ENCODE data around the gene ZNF470.
A peak's percentile ranks its signal among the peaks of the same experiment; 100 is the strongest.

The ZNF470 gene

GRCh38 chr19:56566904-56567273 is 379 bp upstream of the ZNF470 start:
- Histone ChIP-seq H3K27ac (ENCODE audit: insufficient read depth, low read length, poor library complexity, severe bottlenecking) (peak overlapping the region; percentile 59), H3K36me3 (ENCODE audit: control insufficient read depth, insufficient read depth, low read length) (peaks cover 17% of the 10 kb centered on the region), H3K27me3 (replicated peaks; ENCODE audit: control insufficient read depth, insufficient read depth, low read length, poor library complexity, severe bottlenecking) (no peaks in the 10 kb centered on the region), H3K4me3 (ENCODE audit: insufficient read depth, low read depth, low read length, poor library complexity, severe bottlenecking) (peak overlapping the region; percentile 97), H3K9me3 (ENCODE audit: control insufficient read depth, low read length) (peaks cover 39% of the 10 kb centered on the region), H3K4me1 (ENCODE audit: control insufficient read depth, insufficient read depth, low read length, poor library complexity, severe bottlenecking) (peaks cover 6% of the 10 kb centered on the region)
- DNase-seq = peak in 1 of 3 donors; percentile 0

DNA sequence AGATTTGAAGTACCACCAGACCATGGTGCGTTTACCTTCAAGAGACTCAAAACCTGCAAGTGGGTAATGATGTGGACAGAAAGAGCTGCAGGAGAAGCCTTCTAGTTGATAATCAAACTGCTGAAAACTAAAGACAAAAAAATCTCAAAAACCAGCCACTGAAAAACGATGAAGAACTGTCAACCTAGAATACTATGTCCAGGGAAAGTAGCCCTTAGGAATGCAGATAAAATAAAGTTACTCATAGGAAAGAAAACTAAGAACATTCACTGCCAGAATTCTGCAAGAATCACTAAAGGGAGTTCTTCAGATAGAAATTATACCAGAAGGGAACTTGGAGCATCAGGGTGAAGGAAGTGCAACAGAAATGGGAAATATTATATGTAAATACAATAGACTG is 5.3 kb downstream of the ZNF470 start:
- peaks cover 55% of the 10 kb centered on the region for H3K9me3 ChIP-seq (ENCODE audit: control insufficient read depth, low read length)
- H3K36me3 ChIP-seq (ENCODE audit: control insufficient read depth, insufficient read depth, low read length) = peaks cover 34% of the 10 kb centered on the region
- H3K27ac ChIP-seq (ENCODE audit: insufficient read depth, low read length, poor library complexity, severe bottlenecking) = no peak overlapping the region
- no peaks in the 10 kb centered on the region for H3K27me3 ChIP-seq (replicated peaks; ENCODE audit: control insufficient read depth, insufficient read depth, low read length, poor library complexity, severe bottlenecking)
- no peak for DNase-seq
- peaks cover 5% of the 10 kb centered on the region for H3K4me1 ChIP-seq (ENCODE audit: control insufficient read depth, insufficient read depth, low read length, poor library complexity, severe bottlenecking)
- H3K4me3 ChIP-seq (ENCODE audit: insufficient read depth, low read depth, low read length, poor library complexity, severe bottlenecking) = no peak overlapping the region

DNA sequence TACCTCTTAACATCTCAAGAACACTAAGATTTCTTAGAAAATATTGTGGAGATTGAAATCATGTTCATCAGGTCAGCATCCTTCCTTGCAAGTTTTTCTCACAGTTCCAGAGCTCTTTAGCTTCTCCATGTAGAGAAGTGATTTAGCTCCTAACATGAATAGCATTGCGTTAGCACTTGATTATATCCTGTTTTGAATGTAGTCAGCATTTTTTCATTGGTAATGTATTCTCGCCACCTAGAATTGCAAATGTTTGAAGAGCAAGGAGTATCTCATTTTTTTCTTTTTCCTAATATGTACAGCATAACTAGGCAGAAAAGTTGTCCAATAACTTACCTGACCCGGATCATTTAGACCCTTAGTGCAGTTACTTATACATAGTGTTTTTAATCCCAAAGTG is 6.6 kb downstream of the ZNF470 start:
- DNase-seq = no peak
- Histone ChIP-seq H3K4me1 (ENCODE audit: control insufficient read depth, insufficient read depth, low read length, poor library complexity, severe bottlenecking) (no peaks in the 10 kb centered on the region), H3K27ac (ENCODE audit: insufficient read depth, low read length, poor library complexity, severe bottlenecking) (no peak overlapping the region), H3K36me3 (ENCODE audit: control insufficient read depth, insufficient read depth, low read length) (peaks cover 34% of the 10 kb centered on the region), H3K4me3 (ENCODE audit: insufficient read depth, low read depth, low read length, poor library complexity, severe bottlenecking) (no peak overlapping the region), H3K9me3 (ENCODE audit: control insufficient read depth, low read length) (peaks cover 65% of the 10 kb centered on the region), H3K27me3 (replicated peaks; ENCODE audit: control insufficient read depth, insufficient read depth, low read length, poor library complexity, severe bottlenecking) (no peaks in the 10 kb centered on the region)

GRCh38 chr19:56577719-56578602 is 10.7 kb downstream of the ZNF470 start:
- Histone ChIP-seq H3K9me3 (ENCODE audit: control insufficient read depth, low read length) (peaks cover 86% of the 10 kb centered on the region), H3K27ac (ENCODE audit: insufficient read depth, low read length, poor library complexity, severe bottlenecking) (no peak overlapping the region), H3K36me3 (ENCODE audit: control insufficient read depth, insufficient read depth, low read length) (peaks cover 17% of the 10 kb centered on the region), H3K4me3 (ENCODE audit: insufficient read depth, low read depth, low read length, poor library complexity, severe bottlenecking) (no peak overlapping the region), H3K4me1 (ENCODE audit: control insufficient read depth, insufficient read depth, low read length, poor library complexity, severe bottlenecking) (no peaks in the 10 kb centered on the region), H3K27me3 (replicated peaks; ENCODE audit: control insufficient read depth, insufficient read depth, low read length, poor library complexity, severe bottlenecking) (no peaks in the 10 kb centered on the region)
- DNase-seq = no peak

DNA sequence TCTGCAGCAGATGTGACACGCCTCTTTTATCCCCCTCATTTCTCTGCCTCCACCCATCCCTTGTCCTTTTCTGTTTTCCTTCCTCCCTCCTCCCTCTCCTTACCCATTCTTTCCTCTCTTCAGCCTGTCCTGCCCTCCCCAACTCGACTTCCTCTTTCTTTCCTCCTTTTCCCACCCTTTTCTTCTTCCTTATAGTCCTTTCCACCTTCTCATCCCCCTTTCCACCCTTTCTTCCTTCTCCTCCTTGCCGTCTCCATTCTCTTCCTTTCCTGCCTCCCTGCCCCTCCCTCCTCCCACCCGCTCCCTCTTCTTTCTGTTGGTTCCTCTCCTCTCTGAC is 27.1 kb downstream of the ZNF470 start:
- peak overlapping the region; percentile 70 for H3K4me3 ChIP-seq (ENCODE audit: insufficient read depth, low read depth, low read length, poor library complexity, severe bottlenecking)

DNA sequence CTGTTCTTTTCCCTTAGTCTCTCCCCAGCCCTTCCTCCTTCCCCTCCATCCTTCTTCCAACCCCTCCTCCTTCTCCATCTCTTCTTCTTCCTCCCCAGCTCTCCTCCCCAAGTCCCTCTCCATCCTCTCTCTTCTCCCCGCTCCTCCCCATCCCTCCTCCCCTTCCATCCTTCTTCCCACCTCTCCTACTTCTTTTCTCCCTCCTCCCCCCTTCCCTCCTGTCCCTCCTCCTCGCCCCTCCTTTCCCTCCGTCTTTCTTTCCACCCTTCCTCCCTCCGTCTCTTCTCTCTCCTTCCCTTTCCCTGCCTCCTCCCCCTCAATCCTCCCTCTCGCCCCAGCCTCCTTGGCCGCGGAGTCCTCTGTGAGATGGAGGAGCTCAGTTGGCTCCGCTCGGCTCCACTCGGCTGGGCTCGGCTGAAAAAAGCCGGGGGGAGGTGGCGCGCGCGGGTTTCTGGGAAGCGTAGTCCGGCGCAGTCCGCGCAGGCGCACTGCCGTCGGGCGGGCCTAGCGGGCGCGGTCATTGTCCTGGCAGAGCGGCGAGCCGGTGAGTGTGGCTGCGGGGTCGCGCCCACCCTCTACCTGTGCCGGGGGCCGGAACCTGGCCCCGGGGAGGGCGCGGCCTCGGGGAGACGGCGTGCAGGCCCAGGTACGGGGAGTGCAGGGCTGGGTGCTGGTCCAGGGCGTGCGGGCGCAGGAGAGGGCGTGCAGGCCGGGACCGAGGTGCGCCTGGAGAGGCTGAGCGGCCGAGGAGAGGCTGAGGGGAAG is 27.7 kb downstream of the ZNF470 start, which contains the start of gene ZNF71:
Gene ZNF71, plus strand, starts transcription at position 520 of the 765 bp plus-strand sequence. CDS start 6,257 bp downstream, outside the sequence.
- H3K4me1 ChIP-seq (ENCODE audit: control insufficient read depth, insufficient read depth, low read length, poor library complexity, severe bottlenecking) = peaks cover 8% of the 10 kb centered on the region
- H3K9me3 ChIP-seq (ENCODE audit: control insufficient read depth, low read length) = no peaks in the 10 kb centered on the region
- H3K4me3 ChIP-seq (ENCODE audit: insufficient read depth, low read depth, low read length, poor library complexity, severe bottlenecking) = peak within 1 kb of the TSS; percentile 70
- H3K27ac ChIP-seq (ENCODE audit: insufficient read depth, low read length, poor library complexity, severe bottlenecking) = peak within 1 kb of the TSS; percentile 54
- peak; percentile 65 to 74 (median 67) for DNase-seq
- H3K36me3 ChIP-seq (ENCODE audit: control insufficient read depth, insufficient read depth, low read length) = no peaks in the 10 kb centered on the region
- H3K27me3 ChIP-seq (replicated peaks; ENCODE audit: control insufficient read depth, insufficient read depth, low read length, poor library complexity, severe bottlenecking) = no peaks in the 10 kb centered on the region

More for the DNA sequence above, 27.1 kb downstream of the ZNF470 start:
- no peak for DNase-seq
- Histone ChIP-seq H3K9me3 (ENCODE audit: control insufficient read depth, low read length) (no peaks in the 10 kb centered on the region), H3K4me1 (ENCODE audit: control insufficient read depth, insufficient read depth, low read length, poor library complexity, severe bottlenecking) (peaks cover 8% of the 10 kb centered on the region), H3K27me3 (replicated peaks; ENCODE audit: control insufficient read depth, insufficient read depth, low read length, poor library complexity, severe bottlenecking) (no peaks in the 10 kb centered on the region), H3K36me3 (ENCODE audit: control insufficient read depth, insufficient read depth, low read length) (no peaks in the 10 kb centered on the region), H3K27ac (ENCODE audit: insufficient read depth, low read length, poor library complexity, severe bottlenecking) (no peak overlapping the region)

- peak overlapping the region; percentile 54 for H3K27ac ChIP-seq (ENCODE audit: insufficient read depth, low read length, poor library complexity, severe bottlenecking)
- no peak for DNase-seq
These were observed 28.3 kb downstream of the ZNF470 start for GRCh38 chr19:56595548-56595899.

GRCh38 chr19:56596676-56597075 is 29.4 kb downstream of the ZNF470 start:
- H3K36me3 ChIP-seq (ENCODE audit: control insufficient read depth, insufficient read depth, low read length) = peaks cover 10% of the 10 kb centered on the region
- peaks cover 8% of the 10 kb centered on the region for H3K4me1 ChIP-seq (ENCODE audit: control insufficient read depth, insufficient read depth, low read length, poor library complexity, severe bottlenecking)
- H3K27ac ChIP-seq (ENCODE audit: insufficient read depth, low read length, poor library complexity, severe bottlenecking) = no peak overlapping the region
- H3K9me3 ChIP-seq (ENCODE audit: control insufficient read depth, low read length) = peaks cover 8% of the 10 kb centered on the region
- no peaks in the 10 kb centered on the region for H3K27me3 ChIP-seq (replicated peaks; ENCODE audit: control insufficient read depth, insufficient read depth, low read length, poor library complexity, severe bottlenecking)
- DNase-seq = no peak
- no peak overlapping the region for H3K4me3 ChIP-seq (ENCODE audit: insufficient read depth, low read depth, low read length, poor library complexity, severe bottlenecking)

More at GRCh38 chr19:56595548-56595899, 28.3 kb downstream of the ZNF470 start:
- Histone ChIP-seq H3K27me3 (replicated peaks; ENCODE audit: control insufficient read depth, insufficient read depth, low read length, poor library complexity, severe bottlenecking) (no peaks in the 10 kb centered on the region), H3K9me3 (ENCODE audit: control insufficient read depth, low read length) (no peaks in the 10 kb centered on the region), H3K4me3 (ENCODE audit: insufficient read depth, low read depth, low read length, poor library complexity, severe bottlenecking) (peak overlapping the region; percentile 70), H3K4me1 (ENCODE audit: control insufficient read depth, insufficient read depth, low read length, poor library complexity, severe bottlenecking) (peaks cover 8% of the 10 kb centered on the region), H3K36me3 (ENCODE audit: control insufficient read depth, insufficient read depth, low read length) (no peaks in the 10 kb centered on the region)

DNA sequence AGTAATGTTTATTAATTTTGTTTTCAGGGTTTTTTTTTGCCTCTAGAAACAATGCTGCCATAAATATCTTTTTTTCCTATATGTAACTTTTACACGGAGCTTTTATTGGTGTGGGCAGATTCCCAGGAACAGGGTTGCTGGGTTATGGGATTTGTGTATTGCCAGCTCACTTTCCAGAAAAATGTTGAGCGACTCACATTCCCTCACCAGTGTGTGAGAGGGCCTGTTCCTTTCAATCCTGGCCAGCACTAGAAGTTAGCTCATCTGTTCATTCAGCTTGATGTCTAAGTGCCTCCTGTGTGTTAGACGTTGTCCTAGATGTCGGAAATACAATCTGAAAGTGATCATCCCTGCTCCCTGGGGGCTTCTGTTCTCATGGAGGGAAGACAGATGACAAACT is 30.4 kb downstream of the ZNF470 start:
- Histone ChIP-seq H3K4me3 (ENCODE audit: insufficient read depth, low read depth, low read length, poor library complexity, severe bottlenecking) (no peak overlapping the region), H3K36me3 (ENCODE audit: control insufficient read depth, insufficient read depth, low read length) (peaks cover 20% of the 10 kb centered on the region), H3K27me3 (replicated peaks; ENCODE audit: control insufficient read depth, insufficient read depth, low read length, poor library complexity, severe bottlenecking) (no peaks in the 10 kb centered on the region), H3K4me1 (ENCODE audit: control insufficient read depth, insufficient read depth, low read length, poor library complexity, severe bottlenecking) (peaks cover 8% of the 10 kb centered on the region), H3K9me3 (ENCODE audit: control insufficient read depth, low read length) (peaks cover 10% of the 10 kb centered on the region), H3K27ac (ENCODE audit: insufficient read depth, low read length, poor library complexity, severe bottlenecking) (no peak overlapping the region)
- no peak for DNase-seq

DNA sequence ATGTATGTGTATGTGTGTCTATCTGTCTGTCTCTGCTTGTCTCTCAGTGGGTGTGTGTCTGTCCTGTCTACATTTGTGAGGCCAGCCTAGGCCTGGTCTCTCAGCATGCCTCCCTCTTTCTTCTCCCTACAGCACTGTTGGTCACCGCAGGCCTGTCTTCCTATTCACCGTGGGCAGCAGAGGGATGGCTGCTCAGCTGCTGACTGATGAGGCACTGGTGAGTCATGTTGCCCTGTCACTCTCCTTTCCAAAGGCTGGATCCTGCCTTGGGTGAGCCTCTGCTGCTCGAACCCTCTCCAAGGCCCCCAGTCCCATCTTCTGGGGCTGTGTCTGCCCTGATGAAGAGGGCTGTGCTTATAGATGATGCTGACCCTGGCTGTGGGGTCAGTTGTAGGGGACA is 34.1 kb downstream of the ZNF470 start:
- no peak for DNase-seq
- Histone ChIP-seq H3K4me1 (ENCODE audit: control insufficient read depth, insufficient read depth, low read length, poor library complexity, severe bottlenecking) (no peaks in the 10 kb centered on the region), H3K27me3 (replicated peaks; ENCODE audit: control insufficient read depth, insufficient read depth, low read length, poor library complexity, severe bottlenecking) (no peaks in the 10 kb centered on the region), H3K4me3 (ENCODE audit: insufficient read depth, low read depth, low read length, poor library complexity, severe bottlenecking) (no peak overlapping the region), H3K9me3 (ENCODE audit: control insufficient read depth, low read length) (peaks cover 31% of the 10 kb centered on the region), H3K27ac (ENCODE audit: insufficient read depth, low read length, poor library complexity, severe bottlenecking) (no peak overlapping the region), H3K36me3 (ENCODE audit: control insufficient read depth, insufficient read depth, low read length) (peaks cover 34% of the 10 kb centered on the region)
